Ovary (tissue), 9 donors: ENCODE results near the gene PLEK. TPM values are rescaled to one million over a fixed set of nuclear protein-coding genes. Genes with fewer than 3 reads are reported as not detected.

ENCODE experiments used
- DNase-seq, 5 donors: peaks; one replicate each; pipeline ENCODE4 v3.0.0-alpha.2; 2019 to 2020
- H3K27ac ChIP-seq, 2 donors: fragments of 200-600 bp; one replicate each; pipeline versions ENCODE4 v1.5.1 to v1.8.0; 2019 to 2022
- H3K27me3 ChIP-seq: fragments of 200-600 bp; one replicate; pipeline ENCODE4 v1.8.0; 2022
- H3K36me3 ChIP-seq: fragments of 200-600 bp; sonication (generic); one replicate; pipeline ENCODE4 v1.5.1; 2019
- H3K4me1 ChIP-seq: one replicate; pipeline ENCODE4 v1.8.1; 2013; ENCODE audit warnings: mild to moderate bottlenecking, moderate library complexity; ENCODE audit not compliant: insufficient read depth
- H3K4me3 ChIP-seq: fragments of 200-600 bp; sonication (generic); one replicate; pipeline ENCODE4 v1.5.1; 2017
- H3K9me3 ChIP-seq, 2 donors: fragments of 200-600 bp in 1 of 2; sonication (generic) in 1 of 2; one replicate each; pipeline versions ENCODE4 v1.5.1 to v1.8.1; 2013 to 2019; ENCODE audit warnings: mild to moderate bottlenecking in 1 of 2, moderate library complexity in 1 of 2
- CTCF ChIP-seq, 3 donors: fragments of 450-650 bp in 2 of 3; fragments of 200-600 bp in 1 of 3; IDR thresholded peaks; one replicate each; pipeline versions ENCODE4 v1.5.1 to v1.8.0; 2016 to 2022; ENCODE audit warnings: antibody characterized with exemption in 3 of 3, mild to moderate bottlenecking in 1 of 3
- EP300 ChIP-seq: sonication (generic); formaldehyde crosslinking; IDR thresholded peaks from one replicate; pipeline ENCODE4 v1.6.1; 2017; ENCODE audit warnings: antibody characterized with exemption
- POLR2A ChIP-seq: fragments of 450-650 bp; IDR thresholded peaks from one replicate; pipeline ENCODE4 v1.6.1; 2017; ENCODE audit warnings: antibody characterized with exemption, mild to moderate bottlenecking, moderate library complexity
- WGBS, 3 donors: extraction: QIAGEN DNeasy Blood & Tissue Kit in 1 of 3; methylation state at CpG; one replicate each; pipeline versions ENCODE4 v1.1.5 to v1.1.7; 2013 to 2017; 5-methylcytosine and 5-hydroxymethylcytosine counted together
- intact Hi-C, 4 donors: fragments of 100-400 bp; cut with DNase I; formaldehyde crosslinking; loops; one replicate each; pipeline versions ENCODE4 v1.11.0 to v1.15.1; 2022 to 2023
- polyA plus RNA-seq, 2 donors: library from polyadenylated mRNA; stranded (reverse); fragments of 200-250 nt in 1 of 2; fragments of 350-450 nt in 1 of 2; fragmentation: Illumina TruSeq in 1 of 2; extraction: RNeasy Lipid Tissue Mini Kit (QIAGEN cat#74804) in 1 of 2; gene quantifications; one replicate each; pipeline ENCODE4 v1.2.3, GENCODE V29; 2013 to 2014
- total RNA-seq, 7 donors: library from RNA; depleted of rRNA in 2 of 7; stranded (reverse); fragments of >200 nt in 2 of 7; fragmentation: NEBNext Ultra II Directional in 3 of 7; extraction: Animal tissue kit (Norgen Biotek cat#: 25700) in 3 of 7; gene quantifications; one replicate each; pipeline versions ENCODE4 v1.1.0 to v1.2.4, GENCODE V29; 2016 to 2023
- donor health status: DM: no; HTN: no; CAD: no; lungs with moderate emphysema.
- donor health status: DM: no; HTN: no; CAD: no.
- donor health status: Bipolar disorder and iron deficiency.
- donor health status: DM: yes; HTN: yes; CAD: no.
- donor health status: DM: no; HTN: no; CAD: no.
- donor health status: DM: yes; HTN: yes; CAD: no.

Gene PLEK
- total and polyA plus RNA-seq, 9 donors, result 1.5 to 22.1 (median 2.7) TPM

- peaks cover 4% of the 10 kb centered on the region for H3K4me1 ChIP-seq
- no peak overlapping the region for H3K4me3 ChIP-seq
- H3K27me3 ChIP-seq, result no peaks in the 10 kb centered on the region
- no peaks in the 10 kb centered on the region for H3K36me3 ChIP-seq
- intact Hi-C loops, result loop anchor here in 2 of 4 donors (10.0 kb wide), 2 partner anchors 71 to 311 kb away; partner anchors contain the start of gene PLEK (in 1 of the 2)
- peak overlapping the region in 1 of 2 donors; percentile 81 for H3K27ac ChIP-seq
- H3K9me3 ChIP-seq, result no peaks in the 10 kb centered on the region
- TF ChIP-seq EP300, result no peak
- no peak for TF ChIP-seq CTCF (IDR thresholded peaks at IDR 0.05)
- no peak for TF ChIP-seq POLR2A
- DNase-seq, result no peak
Measured at GRCh38 chr2:68435615-68436014, 70.5 kb downstream of the PLEK start.

- no peak for DNase-seq
- H3K27me3 ChIP-seq, result no peaks in the 10 kb centered on the region
- H3K4me1 ChIP-seq, result peaks cover 4% of the 10 kb centered on the region
- WGBS, 3 donors, result 7 to 11% (median 10%) methylated on average over 4 of the region's 4 CpGs
- H3K36me3 ChIP-seq, result no peaks in the 10 kb centered on the region
- intact Hi-C loops, result loop anchor here in 2 of 4 donors (10.0 kb wide), 2 partner anchors 71 to 311 kb away; partner anchors contain the start of gene PLEK (in 1 of the 2)
- TF ChIP-seq EP300 (no peak), POLR2A (no peak), CTCF (IDR thresholded peaks at IDR 0.05) (no peak)
- H3K27ac ChIP-seq, result peak overlapping the region in 1 of 2 donors; percentile 81
- H3K4me3 ChIP-seq, result no peak overlapping the region
- H3K9me3 ChIP-seq, result no peaks in the 10 kb centered on the region
Measured at GRCh38 chr2:68436270-68436669, 71.2 kb downstream of the PLEK start.

DNA sequence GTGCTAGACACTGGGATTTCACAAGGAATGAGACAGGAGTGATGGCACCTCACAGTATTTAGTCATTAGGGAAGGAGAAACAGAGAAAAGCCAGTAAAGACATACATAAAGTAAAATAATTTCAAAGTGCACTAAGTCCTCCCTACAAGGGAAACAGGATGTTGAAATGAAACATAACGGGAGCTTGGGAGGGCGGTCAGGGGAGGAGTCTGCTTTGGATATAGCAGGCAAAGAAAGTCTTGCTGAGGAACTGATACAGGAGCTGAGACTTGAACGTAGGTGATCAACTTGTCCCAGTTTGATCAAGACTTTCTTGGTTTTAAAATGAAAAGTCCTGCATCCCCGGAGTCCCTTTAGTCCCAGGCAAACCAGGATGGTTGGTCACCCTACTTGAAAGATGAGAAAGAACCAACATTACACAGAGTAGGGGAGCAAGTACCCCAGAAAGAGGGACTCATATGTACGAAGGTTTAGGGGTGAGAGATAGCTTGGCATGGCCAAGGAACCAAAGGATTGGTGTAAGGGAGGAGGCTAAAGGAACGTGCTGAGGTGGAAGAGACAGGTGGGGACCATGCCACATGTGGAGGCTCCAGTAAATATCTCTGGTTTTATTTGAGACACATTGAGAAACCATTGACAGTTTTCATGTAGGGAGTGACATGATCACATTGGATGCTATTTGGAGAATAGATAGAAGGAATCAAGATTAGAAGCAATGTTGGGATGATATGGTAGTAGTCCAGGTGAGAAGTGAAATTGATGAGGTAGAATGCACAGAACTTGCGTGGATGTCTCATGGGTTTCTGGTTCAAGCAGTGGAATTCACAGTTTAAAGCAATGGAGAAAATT, 73.6 kb downstream of the PLEK start:
- intact Hi-C loops, result loop anchor here in 2 of 4 donors (10.0 kb wide), 2 partner anchors 74 to 314 kb away; partner anchors contain the start of gene PLEK (in 1 of the 2)
- Histone ChIP-seq H3K27ac (peak overlapping the region in 1 of 2 donors; percentile 18), H3K27me3 (no peaks in the 10 kb centered on the region), H3K9me3 (no peaks in the 10 kb centered on the region), H3K4me3 (no peak overlapping the region), H3K4me1 (peaks cover 4% of the 10 kb centered on the region), H3K36me3 (no peaks in the 10 kb centered on the region)
- no peak for DNase-seq
- 41 to 53% (median 45%) methylated on average over 7 of the region's 7 CpGs for WGBS, 3 donors
- no peak for TF ChIP-seq EP300
- TF ChIP-seq CTCF (IDR thresholded peaks at IDR 0.05), result no peak
- TF ChIP-seq POLR2A, result no peak

GRCh38 chr2:68441179-68441993, 76.3 kb downstream of the PLEK start:
- intact Hi-C loops, result loop anchor here (5.0 kb wide), 3 partner anchors 79 to 319 kb away; no protein-coding TSS in a partner anchor
- TF ChIP-seq EP300 (no peak), CTCF (IDR thresholded peaks at IDR 0.05) (peak; percentile 84 to 92 (median 90))

More at GRCh38 chr2:68441179-68441993, 76.3 kb downstream of the PLEK start:
- Histone ChIP-seq H3K36me3 (no peaks in the 10 kb centered on the region), H3K9me3 (no peaks in the 10 kb centered on the region), H3K27me3 (no peaks in the 10 kb centered on the region), H3K4me3 (no peak overlapping the region), H3K4me1 (no peaks in the 10 kb centered on the region), H3K27ac (no peak overlapping the region)
- WGBS, 3 donors, result 42 to 43% (median 42%) methylated on average over 6 of the region's 6 CpGs
- DNase-seq, result peak; percentile 70 to 88 (median 79)
